Mammary epithelial cell (primary cell): ENCODE data around the gene OR2T33.

Source experiments
- CTCF ChIP-seq, 2 donors: IDR thresholded peaks in 1 of 2; conservative IDR thresholded peaks in 1 of 2; 2 replicates each; pipeline ENCODE4 v1.5.1; 2011 to 2012; ENCODE audit warnings: inconsistent platforms in 2 of 2, low read length in 2 of 2, mild to moderate bottlenecking in 2 of 2, control low read depth in 1 of 2, low read depth in 1 of 2; ENCODE audit not compliant: insufficient read depth in 1 of 2; ENCODE audit errors: extremely low read depth in 1 of 2
- EZH2 ChIP-seq: IDR thresholded peaks from 2 replicates; pipeline ENCODE4 v1.6.1; 2012; ENCODE audit warnings: low read length, inconsistent platforms, borderline replicate concordance

DNA sequence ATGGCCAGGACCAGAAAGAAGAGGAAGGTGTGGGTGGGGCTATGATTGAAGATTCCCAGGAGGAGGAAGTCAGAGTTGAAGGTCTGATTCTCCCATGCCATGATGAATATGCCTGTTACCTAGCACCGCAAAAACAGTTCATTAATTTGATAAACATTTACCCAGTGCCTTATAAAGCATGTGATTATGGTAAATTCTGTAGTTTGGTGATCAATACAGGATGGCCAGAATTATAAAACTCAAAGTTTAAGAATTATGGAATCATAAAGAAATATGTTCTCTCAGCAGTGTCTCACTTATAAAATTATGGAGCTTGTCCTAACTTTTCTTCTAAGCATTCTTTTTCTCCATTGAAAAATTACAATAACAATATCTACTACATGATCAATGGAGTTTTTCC, 46.7 kb upstream of the OR2T33 start, which contains the start of gene OR2M7:
- TF ChIP-seq CTCF (conservative IDR thresholded peaks at IDR 0.05 in 1 of 2, IDR thresholded peaks at IDR 0.05 in 1 of 2; ENCODE audit: extremely low read depth in 1 of 2, insufficient read depth in 1 of 2, low read depth in 1 of 2, low read length in 2 of 2) (no peak), EZH2 (no peak)
